GM18507 (cell line): ENCODE measurements around the gene SGMS1.
"Not testable (repeated sequence)": the region's sequence is repeated elsewhere in the genome, so short reads cannot be mapped to it uniquely, and the experiment has no call there.

ENCODE experiments used
- DNase-seq: peaks from one replicate; pipeline ENCODE4 v3.0.0; 2011; ENCODE audit warnings: low read depth; ENCODE audit not compliant: insufficient read length; ENCODE audit errors: extremely low spot score
- FAIRE-seq: peaks from 2 replicates; lab custom pipeline; 2011; peaks lifted over from hg19 to GRCh38; lab: Jason Lieb, UNC

Gene SGMS1

GRCh38 chr10:50623663-50624412 is at the start of gene SGMS1:
SGMS1 (minus strand) TSS chr10:50623956; CDS start chr10:50344114, 279,842 bp downstream.
- FAIRE-seq = peak; percentile 60

GRCh38 chr10:50672152-50672551 is 48.4 kb upstream of the SGMS1 start:
- DNase-seq, FAIRE-seq: not testable (repeated sequence)

More at GRCh38 chr10:50623663-50624412, at the start of gene SGMS1:
- peak; percentile 74 for DNase-seq

DNA sequence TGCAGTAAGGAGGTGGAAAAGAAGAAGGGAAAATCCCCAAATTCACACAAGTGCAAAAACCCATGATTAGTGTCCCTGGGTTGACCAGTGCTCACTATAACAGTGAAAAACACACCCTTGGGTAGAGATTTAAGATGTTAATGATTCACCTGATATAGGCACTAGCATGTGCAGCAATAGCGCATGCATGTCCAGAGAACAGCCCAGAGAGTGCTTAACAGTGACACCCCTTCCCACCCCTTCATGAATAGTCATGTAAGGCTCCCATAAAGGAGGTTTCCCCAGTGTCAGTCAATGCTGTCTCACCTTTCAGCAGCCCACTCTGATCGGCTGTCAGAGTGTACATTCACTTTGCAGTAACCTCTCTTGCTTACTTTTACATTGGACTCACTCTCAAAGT is 47.9 kb upstream of the SGMS1 start:
- DNase-seq, FAIRE-seq: not testable (repeated sequence)

- DNase-seq, FAIRE-seq: not testable (repeated sequence)
Measured at GRCh38 chr10:50669957-50670356, 46.2 kb upstream of the SGMS1 start.

DNA sequence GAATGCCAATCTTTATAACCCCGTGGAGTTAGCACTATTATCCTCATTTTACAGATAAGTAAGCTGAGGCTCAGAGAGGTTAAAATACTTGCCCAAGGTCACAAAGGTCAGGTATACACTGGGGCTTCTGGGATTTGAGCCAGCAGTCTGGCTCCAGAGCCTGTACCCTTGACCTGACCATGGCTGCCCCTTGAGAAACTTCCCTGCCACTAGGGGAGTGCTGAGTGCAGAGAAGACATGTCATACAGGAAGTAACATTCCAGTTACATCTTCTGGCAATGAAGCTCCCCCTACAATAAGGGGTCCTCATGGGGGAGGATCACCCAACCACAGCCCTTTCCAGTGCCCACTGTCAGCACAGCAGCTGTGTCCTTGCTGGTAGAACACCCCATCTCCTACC is 43.6 kb upstream of the SGMS1 start:
- DNase-seq, FAIRE-seq: not testable (repeated sequence)

DNA sequence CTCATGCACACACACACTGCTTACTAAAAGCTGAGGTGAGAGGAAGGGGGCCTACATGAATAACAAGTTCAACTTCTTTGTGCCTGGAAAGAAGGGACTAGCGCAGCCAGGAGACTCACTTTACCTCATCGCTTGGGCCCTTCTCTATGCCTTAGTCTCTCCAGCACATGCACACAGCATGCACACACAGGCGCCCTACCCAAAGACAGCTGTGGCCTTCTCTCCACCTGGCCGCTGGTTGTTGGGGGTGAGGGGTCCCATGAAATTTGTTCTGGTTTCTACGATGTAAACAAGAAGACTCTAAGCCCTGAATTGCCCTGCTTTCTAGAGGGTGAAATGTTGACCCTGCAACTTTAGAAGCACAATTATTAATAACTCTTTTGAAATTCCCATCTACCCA is 38.7 kb upstream of the SGMS1 start:
- not testable (repeated sequence) for DNase-seq, FAIRE-seq

- not testable (repeated sequence) for FAIRE-seq, DNase-seq
Measured at GRCh38 chr10:50661563-50661962, 37.8 kb upstream of the SGMS1 start.

- DNase-seq = peak; percentile 28
- FAIRE-seq = peak; percentile 87
Measured at GRCh38 chr10:50659865-50660730, 36.3 kb upstream of the SGMS1 start.

- DNase-seq, FAIRE-seq: not testable (repeated sequence)
Measured at GRCh38 chr10:50659016-50659864, 35.5 kb upstream of the SGMS1 start.

GRCh38 chr10:50658165-50658564 is 34.4 kb upstream of the SGMS1 start:
- FAIRE-seq (no peak), DNase-seq (no peak)

- DNase-seq = no peak
- FAIRE-seq = peak; percentile 56
Measured at GRCh38 chr10:50653758-50654157, 30.0 kb upstream of the SGMS1 start.

GRCh38 chr10:50653142-50653541 is 29.4 kb upstream of the SGMS1 start:
- FAIRE-seq (peak; percentile 92), DNase-seq (no peak)

DNA sequence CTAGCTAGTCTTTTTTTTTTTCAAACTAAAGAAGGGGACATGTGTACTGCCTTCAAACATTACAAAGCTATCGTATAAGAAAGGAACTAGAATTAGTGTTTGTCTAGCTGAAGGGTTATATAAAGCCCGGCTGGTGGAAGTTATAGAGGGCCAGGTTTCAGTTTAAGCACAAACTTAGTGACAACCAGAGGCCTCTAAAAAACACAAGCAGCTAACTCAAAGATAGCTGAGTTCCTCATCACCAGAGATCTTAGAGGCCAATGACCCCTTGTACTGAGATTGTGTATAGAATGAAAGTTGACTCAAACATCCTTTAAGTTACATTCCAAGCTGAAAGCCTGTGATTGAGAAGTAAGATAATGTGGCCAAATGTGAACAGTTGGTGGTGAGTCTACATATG is 28.1 kb upstream of the SGMS1 start:
- DNase-seq (no peak), FAIRE-seq (no peak)

GRCh38 chr10:50650481-50650880 is 26.7 kb upstream of the SGMS1 start:
- DNase-seq (no peak), FAIRE-seq (no peak)

DNA sequence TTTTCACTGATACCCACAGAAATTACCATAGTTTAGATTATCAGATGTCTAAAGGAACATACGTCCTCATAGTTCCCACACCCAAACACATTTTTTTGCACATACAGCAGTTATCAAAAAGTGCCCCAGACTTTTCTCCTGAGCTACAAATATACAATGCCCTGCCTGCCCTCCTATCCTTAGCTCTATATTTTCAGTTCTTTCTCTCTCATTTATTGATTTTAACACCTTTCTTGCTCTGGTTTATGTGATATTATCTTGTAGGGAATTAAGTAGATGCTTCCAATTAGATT is 25.1 kb upstream of the SGMS1 start:
- FAIRE-seq (no peak), DNase-seq (no peak)

DNA sequence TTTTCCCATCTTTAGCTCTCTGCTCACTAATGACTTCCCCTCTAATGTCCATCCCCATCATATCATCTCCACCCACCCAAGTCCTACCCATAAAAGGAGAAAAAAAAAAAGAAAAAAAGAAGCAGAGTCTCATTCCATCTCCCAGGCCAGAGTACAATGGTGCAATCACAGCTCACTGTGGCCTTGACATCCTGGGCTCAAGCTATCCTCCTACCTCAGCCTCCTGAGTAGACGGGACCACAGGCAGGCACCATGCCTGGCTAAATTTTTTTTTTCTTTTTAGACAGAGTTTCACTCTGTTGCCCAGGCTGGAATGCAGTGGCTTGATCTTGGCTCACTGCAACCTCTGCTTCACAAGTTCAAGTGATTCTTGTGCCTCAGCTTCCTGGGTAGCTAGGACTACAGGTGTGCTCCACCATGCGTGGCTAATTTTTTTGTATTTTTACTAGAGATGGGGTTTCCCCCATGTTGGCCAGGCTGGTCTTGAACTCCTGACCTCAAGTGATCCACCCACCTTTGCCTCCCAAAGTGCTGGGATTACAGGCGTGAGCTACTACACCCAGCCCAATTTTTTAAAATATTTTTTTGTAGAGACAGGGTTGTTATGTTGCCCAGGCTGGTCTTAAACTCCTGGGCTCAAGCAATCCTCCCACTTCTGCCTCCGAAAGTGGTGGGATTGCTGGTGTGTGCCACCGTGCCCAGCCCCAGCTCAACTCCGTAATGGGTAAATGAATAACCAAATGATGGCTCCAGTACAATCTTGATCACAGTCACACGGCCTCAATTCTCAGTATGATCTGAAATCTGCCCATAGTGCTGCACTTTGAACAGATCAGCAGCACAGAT is 24.6 kb upstream of the SGMS1 start:
- no peak for DNase-seq
- FAIRE-seq = peak; percentile 91

DNA sequence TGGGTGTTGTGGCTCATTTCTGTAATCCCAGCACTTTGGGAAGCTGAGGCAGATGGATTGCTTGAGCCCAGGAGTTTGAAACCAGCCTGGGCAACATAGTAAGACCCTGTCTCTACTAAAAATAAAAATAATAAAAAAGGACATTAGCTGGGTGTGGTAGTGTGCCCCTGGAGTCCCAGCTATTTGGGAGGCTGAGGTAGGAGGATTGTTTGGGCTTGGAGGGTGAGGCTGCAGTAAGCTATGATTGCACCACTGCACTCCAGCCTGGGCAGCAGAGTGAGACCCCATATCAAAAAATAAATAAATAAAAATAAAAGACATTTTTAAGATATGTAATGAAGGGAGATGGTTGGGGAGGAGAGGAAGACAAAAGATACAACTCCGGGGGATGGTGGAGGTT is 23.6 kb upstream of the SGMS1 start:
- DNase-seq, FAIRE-seq: not testable (repeated sequence)

- DNase-seq (no peak), FAIRE-seq (no peak)
Measured at GRCh38 chr10:50645236-50645635, 21.5 kb upstream of the SGMS1 start.

DNA sequence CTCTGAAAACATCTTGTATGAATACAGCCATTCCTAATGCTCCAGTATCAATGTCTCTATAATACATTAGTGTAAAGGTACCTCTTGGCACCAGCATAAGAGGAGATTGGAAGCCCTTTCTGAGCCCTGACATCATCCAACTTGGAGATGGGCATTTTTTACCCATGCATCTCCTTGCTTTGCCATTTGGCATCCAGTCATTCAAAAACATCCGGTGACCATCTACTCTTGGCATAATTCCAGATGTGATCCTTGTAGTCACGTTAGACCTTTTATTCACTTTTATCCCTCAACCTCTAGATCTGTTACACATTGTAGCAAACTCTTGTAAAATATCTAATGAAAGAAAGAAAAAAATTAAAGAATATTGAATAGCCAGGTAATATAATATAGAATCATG is 17.9 kb upstream of the SGMS1 start:
- DNase-seq (no peak), FAIRE-seq (no peak)
